ENCODE results near the gene UBE2E2.

Gene UBE2E2

DNA sequence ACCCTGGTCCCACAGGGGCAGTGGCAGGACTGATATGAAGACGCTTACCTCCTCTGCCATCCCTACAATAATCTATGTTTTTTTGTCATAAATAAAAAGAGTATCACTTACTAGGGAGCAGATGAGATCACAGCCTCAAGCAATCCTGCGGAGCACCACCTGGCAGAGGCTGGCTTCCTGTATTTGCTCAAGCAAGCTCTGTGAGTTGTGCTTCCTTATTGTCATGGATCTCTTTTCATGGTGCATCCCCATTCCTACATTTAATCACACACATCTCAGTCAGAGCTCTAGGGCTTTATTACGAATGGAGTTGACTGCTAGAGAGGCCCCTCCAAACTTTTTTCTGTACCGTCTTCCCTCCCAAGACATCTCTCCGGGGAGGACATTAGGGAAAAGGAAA lies 186.0 kb downstream of the UBE2E2 start:
- no peak for DNase-seq (ENCODE audit: low read depth in 2 of 2)

DNA sequence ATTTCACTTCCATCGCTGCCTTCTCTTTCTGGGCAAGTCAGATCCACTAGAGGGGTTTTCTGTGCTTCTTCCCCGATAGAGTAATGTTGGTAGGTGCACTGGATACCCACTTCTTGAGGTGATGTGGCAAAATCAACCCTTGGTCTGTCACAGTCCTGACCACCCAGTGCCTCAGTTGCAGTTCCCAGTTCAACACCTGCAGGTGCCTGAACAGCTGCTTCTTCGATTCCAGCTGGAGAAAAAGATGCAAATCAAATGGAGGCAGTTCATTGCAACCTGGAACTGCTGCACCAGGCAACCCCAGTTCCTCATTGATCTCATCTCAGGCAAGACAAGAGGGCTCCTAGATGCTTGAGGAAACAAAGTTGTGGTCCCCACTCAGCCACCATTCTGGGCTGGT lies 186.6 kb downstream of the UBE2E2 start:
- no peak for DNase-seq (ENCODE audit: low read depth in 2 of 2)

DNA sequence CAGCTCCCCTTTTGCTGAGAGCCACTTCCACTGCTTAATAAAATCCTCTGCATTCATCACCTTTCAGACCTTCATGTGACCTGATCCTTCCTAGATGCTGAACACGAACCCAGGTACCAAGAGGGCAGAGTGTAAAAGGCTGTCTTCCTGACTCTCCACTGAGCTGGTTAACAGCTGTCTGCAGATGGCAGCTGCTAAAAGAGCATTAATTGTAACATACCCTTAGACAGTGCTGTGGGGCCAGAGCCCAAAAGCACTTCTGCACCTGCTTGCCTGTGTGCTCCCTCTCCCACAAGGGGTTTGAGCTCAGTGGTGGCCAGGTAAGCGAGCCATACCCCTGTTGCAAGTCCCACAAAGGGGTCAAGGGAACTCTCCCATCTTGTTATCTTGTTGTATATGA lies 187.3 kb downstream of the UBE2E2 start:
- DNase-seq (ENCODE audit: low read depth in 2 of 2): no peak

DNA sequence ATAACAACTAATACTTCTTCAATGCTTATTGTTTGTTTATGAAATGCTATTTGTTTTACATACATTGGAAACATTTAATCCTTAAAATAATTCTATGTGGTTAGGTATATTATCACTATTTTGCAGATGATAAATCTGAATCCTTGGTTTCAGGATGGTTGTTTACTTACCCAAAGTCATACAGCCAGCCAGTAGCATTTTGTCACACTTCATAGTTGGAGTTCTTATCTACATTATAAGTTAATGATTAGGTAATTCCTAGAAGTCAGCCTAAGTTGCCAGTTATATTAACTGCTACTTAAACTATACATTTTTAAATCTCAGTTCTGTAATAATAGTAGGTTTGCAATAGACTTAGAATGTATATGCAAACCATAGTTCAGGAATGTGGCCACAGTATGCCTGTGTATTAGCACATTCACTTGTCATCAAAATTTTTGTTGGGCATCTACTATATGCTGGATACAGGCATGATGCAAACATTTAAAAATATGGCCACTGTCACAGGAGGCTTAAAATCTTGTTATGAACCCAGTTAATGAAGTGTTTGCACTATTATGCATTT lies 187.9 kb downstream of the UBE2E2 start:
- DNase-seq (ENCODE audit: low read depth in 2 of 2): no peak

DNA sequence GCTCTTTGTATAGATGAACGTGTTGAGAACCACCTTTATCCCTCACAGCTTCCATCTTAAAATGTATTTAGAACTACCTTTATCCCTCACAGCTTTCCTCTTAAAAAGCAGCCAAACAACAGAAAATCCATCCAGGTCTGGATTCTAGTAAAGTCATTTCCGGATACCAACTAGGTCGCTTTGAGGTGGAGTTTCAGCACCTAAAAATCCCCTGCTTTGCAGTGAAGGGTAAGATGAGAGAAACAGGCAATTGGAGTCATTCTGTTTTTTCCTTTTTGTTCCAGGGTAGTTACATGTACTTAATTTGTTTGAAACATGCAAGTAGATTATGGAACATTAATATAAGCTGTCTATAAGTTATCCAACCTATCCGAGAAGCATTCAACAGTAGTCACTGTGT lies 192.0 kb downstream of the UBE2E2 start:
- no peak for DNase-seq (ENCODE audit: low read depth in 2 of 2)

DNA sequence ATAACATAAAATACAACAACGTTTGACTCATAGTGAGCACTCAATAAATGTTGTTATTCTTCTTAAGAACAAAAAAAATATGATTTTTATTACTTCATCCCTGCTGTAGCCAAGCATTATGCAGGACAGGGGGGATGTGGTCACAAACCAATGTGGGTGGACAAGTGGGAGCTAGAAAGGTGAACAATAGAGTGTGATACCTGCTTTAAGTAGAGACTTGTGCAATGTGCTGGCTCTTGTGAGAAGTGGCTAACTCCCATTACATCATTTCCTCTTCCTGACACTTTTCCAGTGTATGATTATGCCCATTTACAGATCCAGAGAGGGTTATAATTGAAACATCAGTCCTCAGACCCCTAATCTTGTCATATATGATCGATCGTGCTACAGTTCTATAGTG lies 193.6 kb downstream of the UBE2E2 start:
- no peak for DNase-seq (ENCODE audit: low read depth in 2 of 2)

DNA sequence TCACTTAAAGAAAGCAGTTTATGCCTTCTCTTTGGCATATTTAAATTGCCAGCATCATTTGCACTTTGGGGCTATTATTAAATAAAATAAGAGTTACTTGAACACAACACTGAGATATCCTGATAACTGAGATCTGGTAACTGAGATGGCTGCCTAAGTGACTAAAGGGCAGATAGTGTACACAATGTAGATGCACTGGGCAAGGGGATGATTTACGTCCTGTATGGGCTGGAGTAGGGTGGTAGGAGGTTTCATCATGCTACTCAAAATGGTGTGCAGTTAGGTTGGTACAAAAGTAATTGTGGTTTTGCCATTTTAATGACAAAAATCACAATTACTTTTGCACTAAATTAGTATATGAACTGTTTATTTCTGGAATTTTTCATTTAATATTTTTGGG lies 196.1 kb downstream of the UBE2E2 start:
- DNase-seq (ENCODE audit: low read depth in 2 of 2): no peak

DNA sequence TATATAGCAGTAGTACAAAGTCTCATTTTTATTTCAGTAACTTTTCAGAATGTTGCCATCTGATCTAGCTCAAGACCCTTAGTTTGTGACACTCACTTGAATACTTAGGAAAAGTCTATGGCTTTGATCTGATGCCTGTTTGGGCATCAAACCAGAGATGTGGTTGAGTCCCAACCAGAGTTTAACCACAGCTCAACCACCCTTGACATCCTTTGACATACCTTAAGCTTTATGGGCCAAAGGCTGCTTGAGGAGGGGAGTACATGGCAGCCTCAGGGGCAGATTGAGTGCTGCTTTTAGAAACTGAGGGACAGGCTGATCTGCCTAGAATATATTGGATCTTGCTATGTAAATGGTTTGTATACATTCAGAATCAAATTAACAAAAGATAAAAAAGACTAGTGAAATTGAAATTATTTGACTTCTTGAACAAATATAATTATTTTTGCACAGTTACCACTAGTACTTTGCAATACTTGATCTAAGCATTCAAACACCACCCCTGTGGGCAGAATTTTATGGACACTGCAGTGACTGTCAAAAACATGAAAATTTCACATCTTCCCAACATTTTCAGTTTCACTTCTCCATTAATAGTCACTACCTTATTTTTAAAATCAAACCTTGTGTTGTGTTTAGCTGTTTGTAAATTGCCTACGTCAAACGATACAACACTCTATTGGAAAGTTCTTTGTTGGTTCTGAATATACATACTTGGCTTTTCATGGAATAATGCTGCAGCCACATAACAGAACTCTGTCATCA lies 199.8 kb downstream of the UBE2E2 start:
- DNase-seq (ENCODE audit: low read depth in 2 of 2): no peak

DNA sequence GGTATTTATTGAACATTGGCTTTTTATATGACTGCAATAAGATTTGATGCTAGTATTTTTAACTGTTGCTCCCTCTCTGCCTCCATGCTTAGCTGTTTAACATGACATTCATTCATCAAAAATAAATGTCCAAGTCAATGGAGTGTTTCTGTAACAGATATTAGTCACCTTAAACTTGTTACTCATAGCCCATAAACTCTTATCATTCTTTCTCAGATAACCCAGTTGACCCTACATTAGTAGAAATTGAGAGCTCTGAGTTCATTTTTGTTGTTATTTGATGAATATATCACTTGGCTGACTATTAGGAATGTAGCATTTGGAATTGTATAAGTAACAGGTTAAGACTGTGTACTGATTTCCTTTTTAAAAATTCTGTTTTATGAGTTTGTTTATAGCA lies 201.1 kb downstream of the UBE2E2 start:
- no peak for DNase-seq (ENCODE audit: low read depth in 2 of 2)

DNA sequence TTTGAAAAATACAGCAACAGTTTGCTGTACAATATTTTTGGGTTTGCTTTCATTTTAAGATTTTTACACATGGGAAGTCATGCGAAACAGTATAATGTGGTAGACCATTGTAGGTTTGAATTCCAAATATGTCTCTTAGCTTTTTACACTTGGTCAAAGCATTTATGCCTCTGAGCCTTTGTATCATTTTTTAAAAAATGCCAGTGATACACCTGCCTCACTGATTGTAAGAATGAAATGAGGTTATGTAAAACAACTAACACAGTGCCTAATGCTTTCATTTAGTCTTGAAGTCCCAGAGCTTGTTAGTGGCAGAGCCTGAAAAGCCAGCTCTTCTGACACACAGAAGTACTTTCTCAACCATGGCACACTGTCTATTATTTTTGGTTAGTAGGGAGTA lies 202.0 kb downstream of the UBE2E2 start:
- no peak for DNase-seq (ENCODE audit: low read depth in 2 of 2)

DNA sequence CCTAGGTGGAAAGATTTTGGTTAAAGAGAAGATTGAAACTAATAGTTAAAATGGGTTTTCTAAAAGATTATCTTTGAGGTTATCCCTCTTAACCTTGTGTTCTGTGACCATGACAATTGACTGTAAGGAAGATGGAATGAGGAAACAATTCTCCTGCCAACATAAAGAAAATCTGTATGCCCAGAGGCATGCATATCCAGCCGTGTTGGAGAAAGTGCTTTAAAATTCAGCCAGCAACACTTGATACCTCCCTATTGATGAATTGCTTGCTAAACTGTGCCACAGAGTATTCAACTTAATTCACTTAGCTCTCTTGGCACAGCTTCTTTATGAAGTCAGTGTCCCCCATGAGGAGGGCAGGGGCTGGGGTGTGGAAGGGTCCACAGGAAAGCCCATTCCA lies 203.5 kb downstream of the UBE2E2 start:
- no peak for DNase-seq (ENCODE audit: low read depth in 2 of 2)

DNA sequence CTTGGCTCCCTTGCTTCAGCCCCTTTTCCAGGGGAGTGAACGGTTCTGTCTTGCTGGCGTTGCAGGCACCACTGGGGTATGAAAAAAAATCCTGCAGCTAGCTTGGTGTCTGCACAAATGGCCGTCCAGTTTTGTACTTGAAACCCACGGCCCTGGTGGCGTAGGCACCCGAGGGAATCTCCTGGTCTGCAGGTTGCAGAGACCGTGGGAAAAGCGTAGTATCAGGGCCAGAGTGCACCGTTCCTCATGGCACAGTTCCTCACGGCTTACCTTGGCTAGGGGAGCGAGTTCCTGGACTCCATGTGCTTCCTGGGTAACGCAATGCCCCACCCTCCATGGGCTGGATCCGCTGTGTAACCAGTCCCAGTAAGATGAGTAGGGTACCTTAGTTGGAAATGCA lies 214.9 kb downstream of the UBE2E2 start:
- no peak for DNase-seq (ENCODE audit: low read depth in 2 of 2)

DNA sequence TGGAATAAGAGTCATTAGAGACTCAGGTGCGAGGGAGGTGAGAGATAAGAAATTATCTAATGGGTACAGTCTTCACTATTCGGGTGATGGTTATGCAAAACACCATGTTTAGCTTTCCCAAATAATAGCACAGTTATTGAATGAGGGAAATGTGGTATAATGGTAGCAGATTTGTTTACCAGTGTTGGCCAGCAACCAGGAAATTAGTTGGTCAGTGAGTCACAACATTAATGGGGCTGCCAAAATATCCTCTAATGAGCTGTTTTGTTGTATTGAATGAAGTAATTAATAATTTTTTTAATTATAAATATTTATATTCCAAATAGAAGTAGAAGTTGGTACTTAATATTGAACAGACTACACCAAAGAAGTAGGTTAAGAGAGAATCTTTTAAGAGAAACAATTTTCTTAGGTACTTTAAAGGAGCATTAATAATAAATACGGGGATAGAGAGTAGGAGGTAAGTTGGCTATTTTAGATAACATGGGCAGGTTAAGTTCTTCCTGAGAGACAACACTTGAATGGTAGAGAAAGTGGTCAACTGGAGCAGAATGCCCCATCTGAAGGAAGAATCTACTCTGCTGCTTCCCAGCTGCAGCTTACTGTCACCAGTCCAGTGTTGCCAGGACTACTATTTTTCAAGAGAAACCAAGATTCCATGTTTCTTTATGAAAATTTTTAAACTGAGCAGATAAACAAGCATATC lies 218.8 kb downstream of the UBE2E2 start:
- DNase-seq (ENCODE audit: low read depth in 2 of 2): no peak

DNA sequence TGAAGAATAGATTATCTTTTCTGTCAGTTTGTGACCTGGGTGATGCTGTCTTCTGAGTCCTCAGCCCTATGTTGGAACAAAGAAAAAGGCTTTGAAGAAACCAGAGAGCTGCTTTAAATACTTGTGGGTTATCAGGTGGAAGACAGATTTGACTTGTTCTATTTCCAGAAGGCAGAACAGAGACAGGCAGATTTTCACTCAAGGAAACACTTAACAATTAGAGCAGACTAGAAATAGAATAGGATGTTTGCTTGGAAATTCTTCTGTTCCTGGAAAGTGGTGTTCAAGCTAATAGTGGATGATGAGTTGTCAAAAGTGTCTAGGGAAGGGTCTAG lies 219.4 kb downstream of the UBE2E2 start:
- no peak for DNase-seq (ENCODE audit: low read depth in 2 of 2)

DNA sequence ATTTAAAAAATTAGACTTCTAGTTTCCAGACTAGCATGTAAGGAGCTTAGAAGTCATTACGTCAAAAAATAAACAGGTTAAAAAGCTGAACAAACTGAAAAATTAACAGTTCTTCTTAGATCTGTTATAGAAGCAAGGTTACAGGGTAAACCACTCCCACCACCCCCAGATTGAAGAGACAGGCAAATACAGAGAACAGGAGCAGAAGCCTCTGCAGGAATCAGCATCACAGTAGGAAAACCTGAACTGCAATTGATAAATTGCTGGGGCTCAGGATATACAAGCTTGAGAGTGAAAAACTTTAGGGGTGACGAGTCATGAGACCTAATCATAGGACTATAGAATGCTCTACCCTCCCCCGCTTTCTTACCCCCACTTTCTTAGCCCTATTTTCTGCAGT lies 222.3 kb downstream of the UBE2E2 start:
- no peak for DNase-seq (ENCODE audit: low read depth in 2 of 2)

DNA sequence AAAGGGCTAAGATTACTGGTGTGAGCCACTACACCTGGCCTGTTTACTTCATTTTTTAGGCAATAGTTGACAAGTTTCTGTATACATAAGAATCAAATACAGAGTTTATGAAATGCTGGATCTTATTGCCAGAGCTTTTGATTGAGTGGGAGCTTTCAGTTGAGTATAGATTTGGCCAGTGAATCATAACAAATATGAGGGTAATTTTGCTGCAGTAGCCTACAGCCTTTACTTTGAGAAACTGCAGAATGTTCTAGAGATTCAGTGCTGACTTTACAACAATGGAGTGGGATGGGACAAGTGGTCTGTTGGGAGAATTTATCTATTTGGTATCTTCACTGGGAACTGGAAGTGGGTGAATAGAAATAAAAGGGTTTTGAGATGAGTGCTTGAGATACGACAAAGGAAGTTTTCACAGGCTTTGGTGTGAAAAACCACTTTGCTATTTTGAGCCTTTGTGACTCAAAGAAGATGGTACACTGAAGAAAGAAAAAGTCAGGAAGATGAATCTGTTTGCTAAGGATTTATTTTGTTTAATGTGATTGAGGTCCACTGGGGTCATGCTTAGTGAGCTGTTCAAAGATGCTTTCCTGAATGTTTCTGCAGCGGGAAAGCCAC lies 227.8 kb downstream of the UBE2E2 start:
- no peak for DNase-seq (ENCODE audit: low read depth in 2 of 2)

DNA sequence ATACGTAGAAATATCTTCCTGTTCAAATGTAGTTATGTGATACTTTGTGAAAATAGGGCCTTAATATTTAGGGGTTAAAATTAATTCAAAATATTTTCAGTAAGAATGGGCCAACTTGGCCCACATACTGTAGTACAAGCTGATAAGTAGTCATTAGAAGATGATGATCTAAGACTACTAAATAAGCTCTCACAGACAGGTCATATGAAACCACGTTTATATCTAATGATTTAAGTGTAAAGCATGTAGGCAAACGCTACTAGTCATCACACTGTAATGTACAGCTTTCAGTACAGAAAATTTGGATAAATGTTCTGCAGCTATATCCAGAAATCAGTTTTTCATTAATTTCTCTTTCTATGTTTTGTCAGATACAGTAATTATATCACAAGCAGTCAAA lies 228.6 kb downstream of the UBE2E2 start:
- no peak for DNase-seq (ENCODE audit: low read depth in 2 of 2)

DNA sequence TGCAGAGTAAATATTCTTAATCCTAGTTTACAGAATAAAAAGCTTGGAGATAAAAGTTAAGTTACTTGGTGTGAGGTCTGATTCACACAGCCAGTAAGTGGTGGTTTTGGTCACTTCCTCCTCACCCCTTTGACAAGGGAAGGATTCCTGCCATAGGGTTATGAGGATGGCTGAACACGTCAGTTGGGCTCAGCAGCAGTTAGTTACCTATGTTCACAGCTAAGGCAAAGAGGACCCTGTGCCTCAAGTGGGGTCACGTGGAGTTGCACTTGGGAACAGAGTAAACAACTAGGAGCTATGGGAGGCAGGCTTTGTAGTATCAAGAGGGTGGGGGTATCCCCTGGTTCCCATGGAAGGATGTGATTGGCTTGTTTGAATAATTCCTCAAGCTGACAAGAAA lies 232.2 kb downstream of the UBE2E2 start:
- no peak for DNase-seq (ENCODE audit: low read depth in 2 of 2)

DNA sequence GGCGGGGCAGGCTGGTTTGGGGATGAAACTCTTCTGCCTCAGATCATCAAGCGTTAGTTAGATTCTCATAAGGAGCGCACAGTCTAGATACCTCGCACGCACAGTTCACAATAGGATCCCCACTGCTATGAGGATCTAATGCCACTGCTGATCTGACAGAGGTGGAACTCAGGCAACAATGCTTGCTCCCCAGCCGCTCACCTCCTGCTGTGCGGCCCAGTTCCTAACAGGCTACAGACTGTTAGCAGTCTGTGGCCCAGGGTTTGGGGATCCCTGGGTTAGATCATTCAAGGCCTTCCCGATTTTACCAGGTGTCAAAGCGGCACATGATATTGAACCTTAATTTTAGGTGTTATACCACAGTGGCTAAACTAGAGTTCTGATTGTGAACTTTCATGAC lies 232.8 kb downstream of the UBE2E2 start:
- no peak for DNase-seq (ENCODE audit: low read depth in 2 of 2)

DNA sequence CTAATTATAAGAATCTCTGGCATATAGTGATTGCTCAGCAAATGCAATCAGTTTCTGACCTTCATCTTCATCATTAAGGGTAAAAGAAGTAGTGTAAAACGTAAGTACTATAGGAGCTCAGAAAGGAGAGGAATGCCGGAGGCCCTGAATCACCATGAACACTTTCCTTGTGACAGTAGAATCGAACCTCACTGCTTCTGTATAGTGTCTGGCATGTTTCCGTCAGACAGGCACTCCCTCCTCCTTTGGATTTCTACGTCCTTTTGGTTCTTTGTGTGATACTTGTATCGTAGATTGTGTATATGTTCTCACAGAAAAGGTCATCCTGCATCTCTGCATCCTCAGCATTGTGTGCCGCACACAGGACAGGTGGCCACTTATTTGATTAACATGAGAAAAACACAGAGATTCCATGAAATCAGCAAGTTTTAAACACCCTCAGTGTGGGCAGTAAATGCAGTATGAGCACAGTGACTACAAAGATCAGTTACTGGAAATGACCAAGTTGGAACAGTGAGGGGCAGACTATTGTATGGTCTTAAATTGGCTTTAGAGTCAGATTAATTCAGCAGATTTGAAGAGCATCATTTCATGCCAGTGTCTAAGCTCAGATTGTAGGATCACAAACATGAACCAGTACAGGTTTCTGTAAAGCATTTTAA lies 234.5 kb downstream of the UBE2E2 start:
- DNase-seq (ENCODE audit: low read depth in 2 of 2): no peak

DNA sequence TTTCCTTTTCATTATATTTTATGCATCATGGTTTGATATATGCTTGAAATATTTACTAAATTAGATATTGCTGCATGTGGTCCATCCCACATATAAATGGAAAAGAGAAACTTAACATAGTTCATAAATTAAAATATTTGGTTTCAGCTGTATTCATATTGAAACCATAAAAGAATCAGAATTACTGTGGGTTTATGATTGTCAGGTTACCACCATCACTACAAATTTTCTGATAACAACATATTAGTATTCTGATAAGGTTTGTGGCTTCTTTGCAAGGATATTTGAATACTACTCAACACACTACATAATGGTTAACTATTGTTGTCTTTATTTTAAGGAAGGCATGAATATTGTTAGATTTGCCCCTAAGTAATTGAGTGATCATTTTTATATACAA lies 235.5 kb downstream of the UBE2E2 start:
- no peak for DNase-seq (ENCODE audit: low read depth in 2 of 2)

DNA sequence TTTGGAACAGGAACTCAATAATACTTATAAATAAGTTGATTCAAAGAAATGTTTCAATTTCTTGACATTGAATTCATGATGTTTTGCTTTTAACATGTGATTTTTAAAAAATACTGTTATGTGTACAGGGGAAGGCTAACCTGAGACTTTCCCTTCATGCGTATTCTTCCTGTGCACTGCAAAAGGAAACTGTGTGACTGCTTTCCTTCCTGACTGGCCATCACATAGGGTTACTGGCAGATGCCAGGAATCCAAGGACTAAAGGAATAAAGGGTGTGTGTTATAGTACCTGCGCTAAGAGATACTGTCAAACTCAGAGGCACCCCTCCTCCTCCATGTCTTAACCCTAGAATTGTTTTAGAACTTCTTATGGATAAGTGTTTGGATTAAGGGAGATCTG lies 236.0 kb downstream of the UBE2E2 start:
- DNase-seq (ENCODE audit: low read depth in 2 of 2): no peak
